HL-60 (cell line): Measurements from ENCODE around the gene CSMD2.

ENCODE experiments used
- DNase-seq, 2 experiments: peaks; one replicate each; pipeline ENCODE4 v3.0.0-alpha.2; 2010 to 2020; ENCODE audit warnings: low read depth in 1 of 2, low spot score in 1 of 2
- H3K27ac ChIP-seq: fragments of 250-450 bp; sonication (Bioruptor Pico); replicated peaks from 2 replicates; pipeline ENCODE4 v1.5.1; 2020; ENCODE audit warnings: mild to moderate bottlenecking, moderate library complexity
- H3K27me3 ChIP-seq: fragments of 250-450 bp; sonication (Bioruptor Pico); 2 replicates; pipeline ENCODE4 v1.5.1; 2021; ENCODE audit warnings: mild to moderate bottlenecking, moderate library complexity; ENCODE audit not compliant: insufficient read depth, poor library complexity, severe bottlenecking
- H3K4me3 ChIP-seq: replicated peaks from 2 replicates; pipeline ENCODE4 v1.5.1; 2011; ENCODE audit warnings: mild to moderate bottlenecking, control low read depth, low read length; ENCODE audit not compliant: insufficient read depth
- CTCF ChIP-seq: IDR thresholded peaks from one replicate; pipeline ENCODE4 v1.5.1; 2011; ENCODE audit warnings: low read length, control low read depth, inconsistent platforms; ENCODE audit not compliant: insufficient read depth
- GABPA ChIP-seq: IDR thresholded peaks from 2 replicates; pipeline ENCODE4 v1.6.1; 2012; ENCODE audit warnings: low read depth
- POLR2AphosphoS5 ChIP-seq: IDR thresholded peaks from 2 replicates; pipeline ENCODE4 v1.6.1; 2012; ENCODE audit warnings: low read depth
- REST ChIP-seq: IDR thresholded peaks from 2 replicates; pipeline ENCODE4 v1.6.1; 2012; ENCODE audit warnings: low read depth; ENCODE audit not compliant: insufficient replicate concordance
- SPI1 ChIP-seq: IDR thresholded peaks from 2 replicates; pipeline ENCODE4 v1.6.1; 2012; ENCODE audit warnings: low read depth, mild to moderate bottlenecking, borderline replicate concordance

The CSMD2 gene

DNA sequence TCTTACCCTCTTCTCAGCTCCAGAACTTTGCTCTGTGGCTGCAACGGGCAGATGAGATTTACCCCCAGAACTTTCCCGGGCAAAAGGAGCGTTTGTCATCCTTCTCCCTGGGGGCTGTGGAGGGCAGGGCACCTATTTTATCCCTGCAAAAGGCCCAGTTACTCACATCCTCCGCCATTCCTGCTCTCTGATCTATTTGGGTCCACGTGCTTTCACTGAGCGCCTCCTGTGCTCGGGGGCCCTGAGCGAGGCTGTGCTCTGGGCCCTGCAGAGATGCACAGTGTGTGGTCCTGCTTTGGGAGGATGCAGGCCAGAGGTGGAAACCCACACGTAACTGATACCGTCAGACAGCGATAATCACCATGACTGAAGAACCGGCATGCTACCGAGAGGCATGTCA is 2.4 kb upstream of the CSMD2 start:
- TF ChIP-seq SPI1 (no peak), GABPA (no peak), REST (no peak), CTCF (no peak), POLR2AphosphoS5 (no peak)

GRCh38 chr1:34166625-34167361 is 1.8 kb upstream of the CSMD2 start:
- TF ChIP-seq REST (no peak), SPI1 (no peak), GABPA (no peak), CTCF (no peak), POLR2AphosphoS5 (no peak)
- no peak overlapping the region for H3K4me3 ChIP-seq
- DNase-seq: no peak
- no peak overlapping the region for H3K27ac ChIP-seq
- peaks cover 45% of the 10 kb centered on the region for H3K27me3 ChIP-seq

More for the DNA sequence above, 2.4 kb upstream of the CSMD2 start:
- Histone ChIP-seq H3K27me3 (peaks cover 44% of the 10 kb centered on the region), H3K4me3 (no peak overlapping the region), H3K27ac (no peak overlapping the region)
- DNase-seq: no peak

GRCh38 chr1:34166191-34166624 is 1.2 kb upstream of the CSMD2 start:
- no peak for DNase-seq
- no peak overlapping the region for H3K4me3 ChIP-seq

More at GRCh38 chr1:34166191-34166624, 1.2 kb upstream of the CSMD2 start:
- TF ChIP-seq GABPA (no peak), POLR2AphosphoS5 (no peak), REST (no peak), CTCF (no peak), SPI1 (no peak)
- Histone ChIP-seq H3K27me3 (peaks cover 42% of the 10 kb centered on the region), H3K27ac (no peak overlapping the region)
